IMR-90 (cell line): ENCODE data around the gene KRT35. TPM values are rescaled to one million over a fixed set of nuclear protein-coding genes. Genes with fewer than 3 reads are reported as not detected.
A peak's percentile ranks its signal among the peaks of the same experiment; 100 is the strongest.

Source experiments
- ATAC-seq: fragments of 200-7000 bp; cut with Tn5 transposase; 2 replicates; pipeline ENCODE4 v1.9.1; 2020; ENCODE audit warnings: low read depth, mild to moderate bottlenecking, moderate library complexity
- BruUV-seq: library from RNA; stranded (reverse); fragments of 400-500 nt; replicated peaks from 2 replicates; lab custom pipeline; 2021; lab: Mats Ljungman, UMichigan
- CTCF ChIA-PET: fragments of 300-600 bp; formaldehyde crosslinking; extraction: SDS; loops from one replicate; lab custom pipeline; 2021; ENCODE audit warnings: antibody characterized with exemption; lab: Yijun Ruan, JAX
- POLR2A ChIA-PET: fragments of 300-600 bp; sonication (Branson Sonifier 250); formaldehyde crosslinking; loops from one replicate; lab custom pipeline; 2022; ENCODE audit warnings: antibody characterized with exemption; ENCODE audit not compliant: unreplicated experiment; lab: Charles Lee
- DNase-seq: peaks from one replicate; pipeline ENCODE4 v3.0.0; 2013
- H2AFZ ChIP-seq: replicated peaks from 2 replicates; pipeline ENCODE3; 2013; ENCODE audit warnings: low read length, mild to moderate bottlenecking; ENCODE audit not compliant: poor library complexity
- H2AK5ac ChIP-seq: 2 replicates; pipeline ENCODE4 v1.6.1; 2013; ENCODE audit warnings: low read depth, low read length, inconsistent platforms
- H2AK9ac ChIP-seq: replicated peaks from 2 replicates; pipeline ENCODE3; 2013; ENCODE audit warnings: mild to moderate bottlenecking, low read depth, low read length, moderate library complexity; ENCODE audit not compliant: poor library complexity
- H2BK120ac ChIP-seq: 2 replicates; pipeline ENCODE4 v1.6.1; 2013; ENCODE audit warnings: low read depth, low read length, inconsistent platforms
- H2BK15ac ChIP-seq: 3 replicates; pipeline ENCODE4 v1.6.1; 2013; ENCODE audit warnings: low read depth, low read length, inconsistent platforms
- H2BK20ac ChIP-seq: 2 replicates; pipeline ENCODE4 v1.6.1; 2013; ENCODE audit warnings: low read depth, mild to moderate bottlenecking, inconsistent platforms, low read length, moderate library complexity
- H2BK5ac ChIP-seq: 2 replicates; pipeline ENCODE4 v1.6.1; 2013; ENCODE audit warnings: mild to moderate bottlenecking, low read depth, low read length, inconsistent platforms; ENCODE audit not compliant: poor library complexity, severe bottlenecking
- H3K14ac ChIP-seq: replicated peaks from 2 replicates; pipeline ENCODE4 v1.6.1; 2013; ENCODE audit warnings: low read depth, low read length, inconsistent platforms
- H3K18ac ChIP-seq: 2 replicates; pipeline ENCODE4 v1.6.1; 2013; ENCODE audit warnings: low read depth, low read length, control low read depth
- H3K23ac ChIP-seq: 2 replicates; pipeline ENCODE4 v1.6.1; 2013; ENCODE audit warnings: low read depth, low read length, inconsistent platforms
- H3K27ac ChIP-seq: 2 replicates; pipeline ENCODE4 v1.5.1; 2013; ENCODE audit warnings: mild to moderate bottlenecking, control low read depth, low read length; ENCODE audit not compliant: insufficient read depth
- H3K27me3 ChIP-seq: 2 replicates; pipeline ENCODE4 v1.6.1; 2013; ENCODE audit warnings: low read length; ENCODE audit not compliant: control insufficient read depth, insufficient read depth
- H3K36me3 ChIP-seq: 2 replicates; pipeline ENCODE4 v1.6.1; 2013; ENCODE audit warnings: low read length, mixed read lengths; ENCODE audit not compliant: control insufficient read depth, insufficient read depth
- H3K4ac ChIP-seq: 2 replicates; pipeline ENCODE4 v1.6.1; 2013; ENCODE audit warnings: low read depth, low read length, inconsistent platforms
- H3K4me1 ChIP-seq: 2 replicates; pipeline ENCODE4 v1.6.1; 2013; ENCODE audit warnings: low read length, mixed read lengths; ENCODE audit not compliant: control insufficient read depth, insufficient read depth
- H3K4me2 ChIP-seq: 2 replicates; pipeline ENCODE4 v1.6.1; 2013; ENCODE audit warnings: low read depth, mild to moderate bottlenecking, control low read depth, low read length, moderate library complexity
- H3K4me3 ChIP-seq: 2 replicates; pipeline ENCODE4 v1.5.1; 2013; ENCODE audit warnings: low read depth, mild to moderate bottlenecking, control low read depth, low read length, moderate library complexity; ENCODE audit not compliant: insufficient read depth
- H3K56ac ChIP-seq: 2 replicates; pipeline ENCODE4 v1.6.1; 2013; ENCODE audit warnings: low read length, inconsistent platforms; ENCODE audit not compliant: insufficient read depth; ENCODE audit errors: extremely low read depth
- H3K79me1 ChIP-seq, 2 experiments: 2 replicates each; pipeline ENCODE4 v1.6.1; 2013; ENCODE audit warnings: low read length in 2 of 2, inconsistent platforms in 1 of 2, low read depth in 1 of 2
- H3K9ac ChIP-seq: 2 replicates; pipeline ENCODE4 v1.6.1; 2013; ENCODE audit warnings: low read depth, low read length, control low read depth
- H3K9me1 ChIP-seq: 2 replicates; pipeline ENCODE4 v1.6.1; 2013; ENCODE audit warnings: low read length, inconsistent platforms; ENCODE audit not compliant: insufficient read depth
- H3K9me3 ChIP-seq: 2 replicates; pipeline ENCODE4 v1.6.1; 2013; ENCODE audit warnings: low read length; ENCODE audit not compliant: control insufficient read depth, insufficient read depth
- H4K20me1 ChIP-seq: 2 replicates; pipeline ENCODE4 v1.6.1; 2013; ENCODE audit warnings: low read length, inconsistent platforms; ENCODE audit not compliant: insufficient read depth
- H4K5ac ChIP-seq: 2 replicates; pipeline ENCODE4 v1.6.1; 2013; ENCODE audit warnings: mild to moderate bottlenecking, low read depth, low read length, control low read depth
- H4K8ac ChIP-seq, 2 experiments: 2 replicates each; pipeline ENCODE4 v1.6.1; 2013; ENCODE audit warnings: low read depth in 2 of 2, low read length in 2 of 2, control low read depth in 1 of 2, inconsistent platforms in 1 of 2
- H4K91ac ChIP-seq: 2 replicates; pipeline ENCODE4 v1.6.1; 2013; ENCODE audit warnings: low read depth, low read length, inconsistent platforms; ENCODE audit not compliant: insufficient read depth
- ELK1 ChIP-seq: fragments of 150-350 bp; IDR thresholded peaks from 2 replicates; pipeline ENCODE4 v1.6.1; 2016; ENCODE audit warnings: low read depth, mild to moderate bottlenecking, low read length, moderate library complexity, borderline replicate concordance
- FOS ChIP-seq: fragments of 150-350 bp; IDR thresholded peaks from 2 replicates; pipeline ENCODE4 v1.6.1; 2016; ENCODE audit warnings: low read depth, low read length
- WGBS, 2 experiments: methylation state at CpG; one replicate each; pipeline versions ENCODE4 v1.1.5 to v1.1.7; 2013; ENCODE audit warnings: missing lambda C conversion rate in 2 of 2; ENCODE audit not compliant: insufficient read length in 1 of 2; ENCODE audit errors: extremely low coverage in 2 of 2; 5-methylcytosine and 5-hydroxymethylcytosine counted together
- dilution Hi-C: fragments of 300-500 bp; cut with HindIII; formaldehyde crosslinking; loops from one replicate; pipeline ENCODE4 v1.14.3; 2018; ENCODE audit warnings: low sequenced_read_pairs; ENCODE audit not compliant: unreplicated experiment
- in situ Hi-C: fragments of 300-500 bp; cut with MboI; formaldehyde crosslinking; loops from 3 replicates; pipeline ENCODE4 v1.14.3; 2019; ENCODE audit warnings: low sequenced_read_pairs, inconsistent platforms, mixed read lengths
- intact Hi-C: fragments of 100-400 bp; cut with micrococcal nuclease; formaldehyde crosslinking; loops from 2 replicates; pipeline ENCODE4 v1.10.0; 2022
- microRNA-seq, 2 experiments: library from miRNA; stranded (forward) in 1 of 2; unstranded in 1 of 2; fragments of 10-50 nt in 1 of 2; fragments of <30 nt in 1 of 2; gene quantifications in 1 of 2; microRNA quantifications in 1 of 2; one replicate each; pipeline versions ENCODE3 to v1.1.0; 2013 to 2020; ENCODE audit not compliant: insufficient read depth in 1 of 2, insufficient read length in 1 of 2, unreplicated experiment in 1 of 2
- polyA plus RNA-seq, 3 experiments: library from polyadenylated mRNA; depleted of rRNA; stranded (reverse); fragments of >200 nt; gene quantifications; 2 replicates each; pipeline ENCODE4 v1.2.3, GENCODE V29; 2012; ENCODE audit warnings: low replicate concordance in 1 of 3
- small RNA-seq, 5 experiments: library from RNA; depleted of rRNA; stranded (forward); fragments of <200 nt; gene quantifications; one replicate each; pipeline ENCODE3, GENCODE V24; 2012
- total RNA-seq: library from RNA; depleted of rRNA; stranded (reverse); fragments of >200 nt; gene quantifications from 2 replicates; pipeline ENCODE4 v1.2.3, GENCODE V29; 2012; rRNA removed

The KRT35 gene
- total and polyA plus RNA-seq, 2 of the 4 experiments (the other 2 are of a cell fraction): not detected

GRCh38 chr17:41428591-41429291, 52.2 kb downstream of the KRT35 start:
- Histone ChIP-seq H3K56ac (no peak overlapping the region), H2BK15ac (no peak overlapping the region), H3K9ac (no peak overlapping the region), H2AFZ (no peak overlapping the region), H3K27ac (no peak overlapping the region), H3K4me2 (no peak overlapping the region), H3K9me3 (no peaks in the 10 kb centered on the region), H4K20me1 (no peaks in the 10 kb centered on the region), H3K36me3 (no peaks in the 10 kb centered on the region), H2BK120ac (no peak overlapping the region), H4K5ac (no peak overlapping the region), H2AK5ac (no peak overlapping the region), H4K8ac (no peak overlapping the region), H3K9me1 (no peaks in the 10 kb centered on the region), H3K4me3 (no peak overlapping the region), H2AK9ac (no peak overlapping the region), H3K79me1 (no peaks in the 10 kb centered on the region), H3K18ac (no peak overlapping the region), H4K91ac (no peak overlapping the region; the same call in 1 of the 2 replicates), H3K4ac (no peak overlapping the region), H2BK20ac (no peak overlapping the region), H3K14ac (no peak overlapping the region; the same call in 1 of the 2 replicates), H3K4me1 (no peaks in the 10 kb centered on the region), H2BK5ac (no peak overlapping the region), H3K23ac (peak overlapping the region; percentile 51; the same call in 1 of the 2 replicates), H3K27me3 (no peaks in the 10 kb centered on the region; the same call in 1 of the 2 replicates)
- dilution Hi-C loops: no loop called here
- CTCF ChIA-PET: no interaction called here
- DNase-seq (no peak), ATAC-seq (no peak; the same call in 1 of the 2 replicates)
- POLR2A ChIA-PET: no interaction called here
- in situ Hi-C loops: no loop called here
- no peak for TF ChIP-seq ELK1
- TF ChIP-seq FOS: 0 out of 2 replicates have a peak, but pooled peaks have one; percentile 16
- intact Hi-C loops: no loop called here
- no TSS peak for BruUV-seq
- WGBS, 2 experiments: 80% methylated on average over 2 of the region's 4 CpGs; no CpG with 5 or more reads in 1 of the 2 experiments

Small RNA genes lying within 50 kb of the gene (microRNA-seq; reads per million reads assigned to microRNA genes)
- gene MIR6510 (ENCODE audit: unreplicated experiment): not detected
- not detected for gene RNU2-32P (ENCODE audit: insufficient read depth, insufficient read length)

Small RNA genes lying within 50 kb of the gene (small RNA-seq; reads per million reads assigned to genes)
- gene RNU2-32P: 1.5 to 266 (median 6.9) reads per million in 5 experiments

Other genes with a start within 250 kb of the KRT35 start
- not detected in 2 replicates for gene KRTAP9-3, start 248.7 kb downstream of the KRT35 start, total RNA-seq
- gene KRTAP9-3, start 248.7 kb downstream of the KRT35 start, polyA plus RNA-seq (2012; rRNA removed): not detected in 2 replicates
- gene KRTAP9-8, start 243.2 kb downstream of the KRT35 start, total RNA-seq: not detected in 2 replicates
- gene KRTAP9-8, start 243.2 kb downstream of the KRT35 start, polyA plus RNA-seq (2012; rRNA removed): not detected in 2 replicates
- not detected in 2 replicates for gene KRTAP9-4, start 231.5 kb downstream of the KRT35 start, total RNA-seq
- gene KRTAP9-4, start 231.5 kb downstream of the KRT35 start, polyA plus RNA-seq (2012; rRNA removed): not detected in 2 replicates
- not detected in 2 replicates for gene KRTAP9-9, start 225.8 kb downstream of the KRT35 start, total RNA-seq
- not detected in 2 replicates for gene KRTAP9-9, start 225.8 kb downstream of the KRT35 start, polyA plus RNA-seq (2012; rRNA removed)
- gene KRTAP9-6, start 215.8 kb downstream of the KRT35 start, total RNA-seq: not detected in 2 replicates
- not detected in 2 replicates for gene KRTAP9-6, start 215.8 kb downstream of the KRT35 start, polyA plus RNA-seq (2012; rRNA removed)
- not detected in 2 replicates for gene KRTAP9-7, start 205.5 kb downstream of the KRT35 start, total RNA-seq
- not detected in 2 replicates for gene KRTAP9-7, start 205.5 kb downstream of the KRT35 start, polyA plus RNA-seq (2012; rRNA removed)
- gene KRTAP29-1, start 178.3 kb downstream of the KRT35 start, total RNA-seq: not detected in 2 replicates
- not detected in 2 replicates for gene KRTAP29-1, start 178.3 kb downstream of the KRT35 start, polyA plus RNA-seq (2012; rRNA removed)
- not detected in 2 replicates for gene KRTAP16-1, start 171.8 kb downstream of the KRT35 start, total RNA-seq
- gene KRTAP16-1, start 171.8 kb downstream of the KRT35 start, polyA plus RNA-seq (2012; rRNA removed): not detected in 2 replicates
- not detected in 2 replicates for gene KRTAP17-1, start 165.4 kb downstream of the KRT35 start, total RNA-seq
- not detected in 2 replicates for gene KRTAP17-1, start 165.4 kb downstream of the KRT35 start, polyA plus RNA-seq (2012; rRNA removed)
- not detected in 2 replicates for gene KRT33A, start 130.3 kb downstream of the KRT35 start, total RNA-seq
- not detected in 2 replicates for gene KRT33A, start 130.3 kb downstream of the KRT35 start, polyA plus RNA-seq (2012; rRNA removed)
- 0.18 and 0.28 TPM in 2 replicates for gene KRT33B, start 111.3 kb downstream of the KRT35 start, total RNA-seq
- 0.14 and 0.22 TPM in 2 replicates for gene KRT33B, start 111.3 kb downstream of the KRT35 start, polyA plus RNA-seq (2012; rRNA removed)
- 3.6 and 3.9 TPM in 2 replicates for gene KRT34, start 98.8 kb downstream of the KRT35 start, total RNA-seq
- gene KRT34, start 98.8 kb downstream of the KRT35 start, polyA plus RNA-seq (2012; rRNA removed): 3.4 and 4.2 TPM in 2 replicates
- gene KRT31, start 83.5 kb downstream of the KRT35 start, total RNA-seq: not detected in 2 replicates
- 0.05 TPM in 1 of 2 replicates, not detected in the other for gene KRT31, start 83.5 kb downstream of the KRT35 start, polyA plus RNA-seq (2012; rRNA removed)
- gene KRT37, start 56.6 kb downstream of the KRT35 start, total RNA-seq: not detected in 2 replicates
- gene KRT37, start 56.6 kb downstream of the KRT35 start, polyA plus RNA-seq (2012; rRNA removed): not detected in 2 replicates
- gene KRT38, start 40.2 kb downstream of the KRT35 start, total RNA-seq: not detected in 2 replicates
- gene KRT38, start 40.2 kb downstream of the KRT35 start, polyA plus RNA-seq (2012; rRNA removed): 0.04 and 0.09 TPM in 2 replicates
- not detected in 2 replicates for gene KRT32, start 13.8 kb downstream of the KRT35 start, total RNA-seq
- 0.06 and 0.09 TPM in 2 replicates for gene KRT32, start 13.8 kb downstream of the KRT35 start, polyA plus RNA-seq (2012; rRNA removed)
- gene KRT36, start 8.8 kb upstream of the KRT35 start, total RNA-seq: not detected in 2 replicates
- not detected in 2 replicates for gene KRT36, start 8.8 kb upstream of the KRT35 start, polyA plus RNA-seq (2012; rRNA removed)
- gene KRT13, start 24.5 kb upstream of the KRT35 start, total RNA-seq: 0.18 and 0.28 TPM in 2 replicates
- gene KRT13, start 24.5 kb upstream of the KRT35 start, polyA plus RNA-seq (2012; rRNA removed): 0.56 and 0.60 TPM in 2 replicates
- 2.9 and 3.6 TPM in 2 replicates for gene KRT15, start 37.7 kb upstream of the KRT35 start, total RNA-seq
- 5.3 and 7.6 TPM in 2 replicates for gene KRT15, start 37.7 kb upstream of the KRT35 start, polyA plus RNA-seq (2012; rRNA removed)
- gene KRT19, start 47.2 kb upstream of the KRT35 start, total RNA-seq: 14.7 and 18.1 TPM in 2 replicates
- gene KRT19, start 47.2 kb upstream of the KRT35 start, polyA plus RNA-seq (2012; rRNA removed): 12.0 and 12.5 TPM in 2 replicates
- not detected in 2 replicates for gene KRT9, start 90.9 kb upstream of the KRT35 start, total RNA-seq
- not detected in 2 replicates for gene KRT9, start 90.9 kb upstream of the KRT35 start, polyA plus RNA-seq (2012; rRNA removed)
- gene KRT14, start 105.7 kb upstream of the KRT35 start, total RNA-seq: not detected in 2 replicates
- not detected in 2 replicates for gene KRT14, start 105.7 kb upstream of the KRT35 start, polyA plus RNA-seq (2012; rRNA removed)
- not detected in 2 replicates for gene KRT16, start 131.6 kb upstream of the KRT35 start, total RNA-seq
- not detected in 2 replicates for gene KRT16, start 131.6 kb upstream of the KRT35 start, polyA plus RNA-seq (2012; rRNA removed)
- gene KRT17, start 143.4 kb upstream of the KRT35 start, total RNA-seq: 2.5 TPM in 2 replicates
- 4.6 and 5.3 TPM in 2 replicates for gene KRT17, start 143.4 kb upstream of the KRT35 start, polyA plus RNA-seq (2012; rRNA removed)
- gene EIF1, start 207.7 kb upstream of the KRT35 start, total RNA-seq: 89.4 and 102 TPM in 2 replicates
- gene EIF1, start 207.7 kb upstream of the KRT35 start, polyA plus RNA-seq (2012; rRNA removed): 381 and 388 TPM in 2 replicates
- not detected in 2 replicates for gene GAST, start 231.2 kb upstream of the KRT35 start, total RNA-seq
- gene GAST, start 231.2 kb upstream of the KRT35 start, polyA plus RNA-seq (2012; rRNA removed): not detected in 2 replicates